ENCODE data around the gene OR1D5.

DNA sequence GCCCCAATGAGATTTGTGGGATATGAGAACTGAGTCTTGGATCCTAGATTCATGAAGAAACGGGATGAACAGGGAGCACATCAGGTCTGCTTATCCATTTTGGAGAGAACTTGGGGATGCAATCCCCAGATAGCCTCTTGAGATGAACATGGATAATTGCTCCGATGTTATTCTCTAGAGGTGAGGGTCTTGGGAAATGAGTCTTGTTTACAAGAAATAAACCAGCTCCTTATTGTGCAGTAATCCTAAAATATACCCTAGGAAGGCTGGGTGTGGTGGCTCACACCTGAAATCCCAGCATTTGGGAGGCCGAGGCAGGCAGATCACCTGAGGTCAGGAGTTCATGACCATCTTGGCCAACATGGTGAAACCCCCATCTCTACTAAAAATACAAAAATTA, 40.9 kb upstream of the OR1D5 start, which contains the start of gene OR1D2:
- no peak for TF ChIP-seq SP1 (IDR thresholded peaks at IDR 0.05; ENCODE audit: low read depth, low read length)
- no peak for TF ChIP-seq SPI1 (IDR thresholded peaks at IDR 0.05; ENCODE audit: borderline replicate concordance, insufficient read depth, low read depth, low read length)
- TF ChIP-seq, protein P1, sequence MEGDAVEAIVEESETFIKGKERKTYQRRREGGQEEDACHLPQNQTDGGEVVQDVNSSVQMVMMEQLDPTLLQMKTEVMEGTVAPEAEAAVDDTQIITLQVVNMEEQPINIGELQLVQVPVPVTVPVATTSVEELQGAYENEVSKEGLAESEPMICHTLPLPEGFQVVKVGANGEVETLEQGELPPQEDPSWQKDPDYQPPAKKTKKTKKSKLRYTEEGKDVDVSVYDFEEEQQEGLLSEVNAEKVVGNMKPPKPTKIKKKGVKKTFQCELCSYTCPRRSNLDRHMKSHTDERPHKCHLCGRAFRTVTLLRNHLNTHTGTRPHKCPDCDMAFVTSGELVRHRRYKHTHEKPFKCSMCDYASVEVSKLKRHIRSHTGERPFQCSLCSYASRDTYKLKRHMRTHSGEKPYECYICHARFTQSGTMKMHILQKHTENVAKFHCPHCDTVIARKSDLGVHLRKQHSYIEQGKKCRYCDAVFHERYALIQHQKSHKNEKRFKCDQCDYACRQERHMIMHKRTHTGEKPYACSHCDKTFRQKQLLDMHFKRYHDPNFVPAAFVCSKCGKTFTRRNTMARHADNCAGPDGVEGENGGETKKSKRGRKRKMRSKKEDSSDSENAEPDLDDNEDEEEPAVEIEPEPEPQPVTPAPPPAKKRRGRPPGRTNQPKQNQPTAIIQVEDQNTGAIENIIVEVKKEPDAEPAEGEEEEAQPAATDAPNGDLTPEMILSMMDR (IDR thresholded peaks at IDR 0.05 in 2 of 3, conservative IDR thresholded peaks at IDR 0.05 in 1 of 3; ENCODE audit: control insufficient read depth in 2 of 3, extremely low read depth in 1 of 3, insufficient read depth in 1 of 3, low read depth in 3 of 3, low read length in 3 of 3), result no peak
- no peak for TF ChIP-seq KAT2A (conservative IDR thresholded peaks at IDR 0.05; ENCODE audit: control insufficient read depth, low read depth, low read length)
- TF ChIP-seq ATF2 (IDR thresholded peaks at IDR 0.05; ENCODE audit: low read length), result no peak
- TF ChIP-seq BCL3 (IDR thresholded peaks at IDR 0.05; ENCODE audit: borderline replicate concordance, insufficient read depth, low read depth, low read length, poor library complexity, severe bottlenecking), result no peak
- no peak for TF ChIP-seq RAD21 (IDR thresholded peaks at IDR 0.05; ENCODE audit: insufficient read depth, low read depth, low read length)
- no peak for TF ChIP-seq NFYB (IDR thresholded peaks at IDR 0.05; ENCODE audit: insufficient read depth, low read depth, low read length)
- TF ChIP-seq SREBF2 (IDR thresholded peaks at IDR 0.05; ENCODE audit: low read length), result no peak
- no peak for TF ChIP-seq JUND (IDR thresholded peaks at IDR 0.05; ENCODE audit: low read depth, low read length)
- no peak for TF ChIP-seq POLR2AphosphoS5 (IDR thresholded peaks at IDR 0.05; ENCODE audit: low read length)

Data from GM12878 (cell line).